ENCODE measurements around the gene ADAT1.

Gene ADAT1

GRCh38 chr16:75647492-75648264, 24.6 kb upstream of the ADAT1 start, which contains the start of the genes KARS1 and TERF2IP (continued):
- TF ChIP-seq PATZ1 (tag by site-specific recombination; IDR thresholded peaks at IDR 0.05): peak; percentile 6; the same call in 1 of the 2 replicates

DNA sequence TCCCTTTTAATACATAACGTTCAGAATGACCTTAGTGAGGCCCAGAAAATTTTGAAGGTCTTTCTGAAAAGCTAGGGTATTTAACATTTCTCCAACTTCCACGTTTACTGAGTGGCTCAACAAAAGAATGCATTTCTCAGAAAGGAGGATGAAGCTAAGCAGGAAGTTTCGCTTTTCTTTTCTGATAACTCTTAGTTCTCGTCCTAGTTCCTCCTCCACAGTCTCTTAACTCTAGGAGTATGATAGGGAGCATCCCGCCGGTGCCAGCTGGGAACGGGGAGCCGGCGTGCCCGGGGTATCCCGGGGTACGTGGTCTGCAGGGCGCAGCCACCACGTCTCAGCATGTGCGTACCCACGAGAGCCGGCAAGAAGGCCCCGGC, 24.0 kb upstream of the ADAT1 start:
- peaks cover 14 to 33% of the 10 kb centered on the region in 2 experiments for H3K36me3 ChIP-seq (ENCODE audit: control insufficient read depth in 2 of 2, insufficient read depth in 1 of 2, low read length in 2 of 2)
- CTCF ChIA-PET: interaction anchor here (0.6 to 1.0 kb wide), 2 partner anchors 25 to 124 kb away, joined by 3 to 4 read pairs; no protein-coding TSS in a partner anchor

GRCh38 chr16:75644240-75645012, 21.3 kb upstream of the ADAT1 start:
- POLR2A ChIA-PET: no interaction called here
- Histone ChIP-seq H3K9me3 (ENCODE audit: control insufficient read depth, insufficient read depth, low read depth, low read length) (no peaks in the 10 kb centered on the region), H3K36me3 (ENCODE audit: control insufficient read depth in 2 of 2, insufficient read depth in 1 of 2, low read length in 2 of 2) (peaks cover 21 to 58% of the 10 kb centered on the region in 2 experiments), H3K27ac (ENCODE audit: extremely low read depth, low read depth, low read length) (no peak overlapping the region), H3K4me3 (ENCODE audit: low read depth, low read length) (no peak overlapping the region), H3K4me1 (ENCODE audit: control insufficient read depth, insufficient read depth, low read length) (peaks cover 3% of the 10 kb centered on the region; the same call in 1 of the 2 replicates)
- CTCF ChIA-PET: no interaction called here
- TF ChIP-seq GLIS1 (tag by site-specific recombination; IDR thresholded peaks at IDR 0.05): no peak
- no peak for TF ChIP-seq ZBTB49 (tag by site-specific recombination; IDR thresholded peaks at IDR 0.05; ENCODE audit: low read depth)
- no peak for TF ChIP-seq SP2 (tag by site-specific recombination; IDR thresholded peaks at IDR 0.05)
- TF ChIP-seq ZNF707 (tag by site-specific recombination; IDR thresholded peaks at IDR 0.05): no peak
- TF ChIP-seq ZNF747 (tag by site-specific recombination; IDR thresholded peaks at IDR 0.05): no peak
- TF ChIP-seq BCL11A (tag by site-specific recombination; IDR thresholded peaks at IDR 0.05; ENCODE audit: low read depth): no peak
- TF ChIP-seq OVOL3 (tag by site-specific recombination; IDR thresholded peaks at IDR 0.05): no peak
- TF ChIP-seq ZNF221 (tag by site-specific recombination; IDR thresholded peaks at IDR 0.05; ENCODE audit: borderline replicate concordance): no peak
- no peak for TF ChIP-seq ZNF140 (tag by site-specific recombination; IDR thresholded peaks at IDR 0.05)
- TF ChIP-seq YY1 (tag by site-specific recombination; IDR thresholded peaks at IDR 0.05): no peak
- no peak for TF ChIP-seq ZBTB1 (tag by site-specific recombination; IDR thresholded peaks at IDR 0.05)
- no peak for TF ChIP-seq FEZF1 (tag by site-specific recombination; IDR thresholded peaks at IDR 0.05)

More for the DNA sequence above, 24.0 kb upstream of the ADAT1 start:
- POLR2A ChIA-PET: interaction anchor here (0.7 to 2.9 kb wide), 20 partner anchors 8 to 662 kb away, joined by 3 to 30 read pairs (median 4); partner anchors contain the start of genes ADAT1, CFDP1, GABARAPL2 and TMEM170A
- Histone ChIP-seq H3K27ac (ENCODE audit: extremely low read depth, low read depth, low read length) (peak overlapping the region; percentile 88; the same call in 1 of the 2 replicates), H3K9me3 (ENCODE audit: control insufficient read depth, insufficient read depth, low read depth, low read length) (no peaks in the 10 kb centered on the region), H3K4me3 (ENCODE audit: low read depth, low read length) (peak overlapping the region; percentile 88), H3K4me1 (ENCODE audit: control insufficient read depth, insufficient read depth, low read length) (peaks cover 7% of the 10 kb centered on the region)
- 0 out of 2 replicates have a peak, but pooled peaks have one; percentile 31 for TF ChIP-seq ZSCAN30 (tag by site-specific recombination; IDR thresholded peaks at IDR 0.05)
- TF ChIP-seq ZNF747 (tag by site-specific recombination; IDR thresholded peaks at IDR 0.05): no peak
- TF ChIP-seq, protein P1, sequence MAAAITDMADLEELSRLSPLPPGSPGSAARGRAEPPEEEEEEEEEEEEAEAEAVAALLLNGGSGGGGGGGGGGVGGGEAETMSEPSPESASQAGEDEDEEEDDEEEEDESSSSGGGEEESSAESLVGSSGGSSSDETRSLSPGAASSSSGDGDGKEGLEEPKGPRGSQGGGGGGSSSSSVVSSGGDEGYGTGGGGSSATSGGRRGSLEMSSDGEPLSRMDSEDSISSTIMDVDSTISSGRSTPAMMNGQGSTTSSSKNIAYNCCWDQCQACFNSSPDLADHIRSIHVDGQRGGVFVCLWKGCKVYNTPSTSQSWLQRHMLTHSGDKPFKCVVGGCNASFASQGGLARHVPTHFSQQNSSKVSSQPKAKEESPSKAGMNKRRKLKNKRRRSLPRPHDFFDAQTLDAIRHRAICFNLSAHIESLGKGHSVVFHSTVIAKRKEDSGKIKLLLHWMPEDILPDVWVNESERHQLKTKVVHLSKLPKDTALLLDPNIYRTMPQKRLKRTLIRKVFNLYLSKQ (tag by site-specific recombination; IDR thresholded peaks at IDR 0.05; ENCODE audit: borderline replicate concordance): no peak
- TF ChIP-seq ZNF791 (tag by site-specific recombination; IDR thresholded peaks at IDR 0.05): no peak
- TF ChIP-seq ZNF449 (tag by site-specific recombination; IDR thresholded peaks at IDR 0.05): no peak
- TF ChIP-seq, protein P2, sequence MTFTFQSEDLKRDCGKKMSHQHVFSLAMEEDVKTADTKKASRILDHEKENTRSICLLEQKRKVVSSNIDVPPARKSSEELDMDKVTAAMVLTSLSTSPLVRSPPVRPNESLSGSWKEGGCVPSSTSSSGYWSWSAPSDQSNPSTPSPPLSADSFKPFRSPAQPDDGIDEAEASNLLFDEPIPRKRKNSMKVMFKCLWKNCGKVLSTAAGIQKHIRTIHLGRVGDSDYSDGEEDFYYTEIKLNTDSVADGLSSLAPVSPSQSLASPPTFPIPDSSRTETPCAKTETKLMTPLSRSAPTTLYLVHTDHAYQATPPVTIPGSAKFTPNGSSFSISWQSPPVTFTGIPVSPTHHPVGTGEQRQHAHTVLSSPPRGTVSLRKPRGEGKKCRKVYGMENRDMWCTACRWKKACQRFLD (tag by site-specific recombination; IDR thresholded peaks at IDR 0.05): 0 out of 2 replicates have a peak, but pooled peaks have one; percentile 35
- TF ChIP-seq ZSCAN23 (tag by site-specific recombination; IDR thresholded peaks at IDR 0.05): no peak
